Right lobe of liver (tissue), 6 donors: ENCODE data around the gene STXBP4. TPM values are rescaled to one million over a fixed set of nuclear protein-coding genes. Genes with fewer than 3 reads are reported as not detected.

Experiments
- ATAC-seq, 4 donors: fragments of 200-7000 bp; cut with Tn5 transposase; one replicate each; pipeline ENCODE4 v1.9.1; 2020; ENCODE audit warnings: mild to moderate bottlenecking in 4 of 4, moderate library complexity in 4 of 4
- DNase-seq, 3 donors: peaks; one replicate each; pipeline ENCODE4 v3.0.0-alpha.2; 2020
- H3K27ac ChIP-seq, 3 donors: fragments of 200-600 bp; one replicate each; pipeline ENCODE4 v1.8.0; 2022
- H3K27me3 ChIP-seq, 2 donors: fragments of 200-600 bp; one replicate each; pipeline ENCODE4 v1.8.0; 2022
- H3K36me3 ChIP-seq, 4 donors: fragments of 200-600 bp; sonication (generic) in 1 of 4; one replicate each; pipeline versions ENCODE4 v1.5.1 to v1.8.0; 2017 to 2022; ENCODE audit warnings: control low read depth in 1 of 4
- H3K4me1 ChIP-seq, 4 donors: fragments of 200-600 bp; sonication (generic) in 1 of 4; one replicate each; pipeline versions ENCODE4 v1.5.1 to v1.8.0; 2017 to 2022; ENCODE audit warnings: control low read depth in 1 of 4
- H3K4me3 ChIP-seq, 3 donors: fragments of 200-600 bp; one replicate each; pipeline ENCODE4 v1.8.0; 2022
- H3K9me3 ChIP-seq, 4 donors: fragments of 200-600 bp; sonication (generic) in 1 of 4; one replicate each; pipeline versions ENCODE4 v1.5.1 to v1.8.0; 2017 to 2022; ENCODE audit warnings: control low read depth in 1 of 4
- POLR2A ChIP-seq: fragments of 450-650 bp; IDR thresholded peaks from one replicate; pipeline ENCODE4 v1.6.1; 2017; ENCODE audit warnings: antibody characterized with exemption, mild to moderate bottlenecking
- WGBS: methylation state at CpG from one replicate; pipeline ENCODE4 v1.1.6; 2018; ENCODE audit warnings: low coverage, low lambda C conversion rate; ENCODE audit not compliant: insufficient coverage; ENCODE audit errors: missing lambda C conversion rate; 5-methylcytosine and 5-hydroxymethylcytosine counted together
- intact Hi-C, 2 donors: fragments of 100-400 bp; cut with DNase I; formaldehyde crosslinking; loops; one replicate each; pipeline versions ENCODE4 v1.11.2 to v1.14.1; 2022
- total RNA-seq, 6 experiments: library from RNA; depleted of rRNA in 2 of 6; stranded (reverse); fragments of >200 nt in 2 of 6; fragmentation: NEBNext Ultra II Directional in 3 of 6; extraction: Animal tissue kit (Norgen Biotek cat#: 25700) in 3 of 6; gene quantifications; one replicate each; pipeline versions ENCODE4 v1.1.0 to v1.2.4, GENCODE V29; 2016 to 2023
- TF ChIP-seq, protein P1 (sequence below), 4 donors: fragments of 200-600 bp in 3 of 4; fragments of 450-650 bp in 1 of 4; IDR thresholded peaks; one replicate each; pipeline versions ENCODE4 v1.5.1 to v1.8.0; 2016 to 2022; ENCODE audit warnings: antibody characterized with exemption in 4 of 4, mild to moderate bottlenecking in 2 of 4
- donor health status: DM: no; HTN: yes; CAD: no.
- donor health status: DM: no; HTN: no; CAD: no.
- donor health status: DM: no; HTN: no; CAD: no.
- donor health status: DM: no; HTN: yes; CAD: no.
- donor health status: DM: no; HTN: yes; CAD: no.

Gene STXBP4
- total RNA-seq, 6 experiments from 2014 or later = 2.2 to 14.8 (median 3.7) TPM

DNA sequence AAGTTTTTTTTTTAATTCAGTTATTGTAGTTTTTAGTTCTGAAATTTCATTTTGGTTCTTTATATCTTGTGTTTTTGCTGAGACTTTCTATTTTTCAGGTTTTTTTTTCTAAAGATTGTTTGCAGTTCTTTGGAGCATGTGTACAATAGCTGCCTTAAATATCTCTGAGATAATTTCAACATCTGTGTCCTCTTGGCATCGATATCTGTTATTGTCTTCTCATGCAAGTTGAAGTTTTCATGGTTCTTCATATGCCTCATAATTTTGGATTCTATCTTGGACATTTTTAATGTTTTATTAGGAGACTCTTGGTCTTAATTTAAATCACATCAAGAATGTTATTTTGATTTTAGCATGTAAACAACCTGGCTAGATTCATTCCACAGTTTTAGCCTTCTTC is 22.9 kb upstream of the STXBP4 start:
- intact Hi-C loops = no loop called here
- H3K27ac ChIP-seq = no peak overlapping the region
- 86% methylated on average over 1 of the region's 1 CpG for WGBS
- H3K4me3 ChIP-seq = no peak overlapping the region
- TF ChIP-seq, protein P1, sequence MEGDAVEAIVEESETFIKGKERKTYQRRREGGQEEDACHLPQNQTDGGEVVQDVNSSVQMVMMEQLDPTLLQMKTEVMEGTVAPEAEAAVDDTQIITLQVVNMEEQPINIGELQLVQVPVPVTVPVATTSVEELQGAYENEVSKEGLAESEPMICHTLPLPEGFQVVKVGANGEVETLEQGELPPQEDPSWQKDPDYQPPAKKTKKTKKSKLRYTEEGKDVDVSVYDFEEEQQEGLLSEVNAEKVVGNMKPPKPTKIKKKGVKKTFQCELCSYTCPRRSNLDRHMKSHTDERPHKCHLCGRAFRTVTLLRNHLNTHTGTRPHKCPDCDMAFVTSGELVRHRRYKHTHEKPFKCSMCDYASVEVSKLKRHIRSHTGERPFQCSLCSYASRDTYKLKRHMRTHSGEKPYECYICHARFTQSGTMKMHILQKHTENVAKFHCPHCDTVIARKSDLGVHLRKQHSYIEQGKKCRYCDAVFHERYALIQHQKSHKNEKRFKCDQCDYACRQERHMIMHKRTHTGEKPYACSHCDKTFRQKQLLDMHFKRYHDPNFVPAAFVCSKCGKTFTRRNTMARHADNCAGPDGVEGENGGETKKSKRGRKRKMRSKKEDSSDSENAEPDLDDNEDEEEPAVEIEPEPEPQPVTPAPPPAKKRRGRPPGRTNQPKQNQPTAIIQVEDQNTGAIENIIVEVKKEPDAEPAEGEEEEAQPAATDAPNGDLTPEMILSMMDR (IDR thresholded peaks at IDR 0.05) = no peak
- TF ChIP-seq POLR2A = no peak
- no peak for ATAC-seq
- peaks cover 0 to 14% (median 0%) of the 10 kb centered on the region in 4 donors for H3K4me1 ChIP-seq
- H3K9me3 ChIP-seq = no peaks in the 10 kb centered on the region
- peaks cover 0 to 33% (median 8%) of the 10 kb centered on the region in 4 donors for H3K36me3 ChIP-seq
- no peak for DNase-seq
- no peaks in the 10 kb centered on the region for H3K27me3 ChIP-seq

DNA sequence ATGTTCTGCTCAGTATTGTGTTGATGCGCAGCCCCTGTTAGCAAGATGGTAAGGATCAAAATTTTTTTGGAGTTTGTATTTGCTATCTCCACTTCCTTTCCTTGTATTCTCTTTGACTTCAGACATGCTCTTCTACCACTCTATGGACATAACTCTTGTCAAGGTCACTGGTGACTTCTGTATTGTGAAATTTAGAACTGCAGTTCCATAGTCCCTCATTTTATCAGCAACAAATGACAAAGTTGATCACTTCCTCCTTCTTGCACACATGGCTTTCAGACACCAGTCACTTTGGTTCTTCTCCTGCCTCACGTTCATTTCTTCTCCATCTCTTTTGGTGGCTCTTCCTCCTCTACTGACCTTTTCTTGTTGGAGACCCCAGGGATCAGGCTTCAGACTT is 21.2 kb upstream of the STXBP4 start:
- Histone ChIP-seq H3K27ac (no peak overlapping the region), H3K27me3 (no peaks in the 10 kb centered on the region), H3K36me3 (peaks cover 0 to 47% (median 13%) of the 10 kb centered on the region in 4 donors), H3K4me3 (no peak overlapping the region), H3K4me1 (peaks cover 0 to 9% (median 0%) of the 10 kb centered on the region in 4 donors), H3K9me3 (no peaks in the 10 kb centered on the region)
- ATAC-seq = peak in 2 of 4 donors; percentile 45 to 69
- intact Hi-C loops = no loop called here
- TF ChIP-seq, protein P1 (IDR thresholded peaks at IDR 0.05) = no peak
- TF ChIP-seq POLR2A = no peak
- WGBS = 67% methylated on average over 2 of the region's 2 CpGs
- DNase-seq = no peak

DNA sequence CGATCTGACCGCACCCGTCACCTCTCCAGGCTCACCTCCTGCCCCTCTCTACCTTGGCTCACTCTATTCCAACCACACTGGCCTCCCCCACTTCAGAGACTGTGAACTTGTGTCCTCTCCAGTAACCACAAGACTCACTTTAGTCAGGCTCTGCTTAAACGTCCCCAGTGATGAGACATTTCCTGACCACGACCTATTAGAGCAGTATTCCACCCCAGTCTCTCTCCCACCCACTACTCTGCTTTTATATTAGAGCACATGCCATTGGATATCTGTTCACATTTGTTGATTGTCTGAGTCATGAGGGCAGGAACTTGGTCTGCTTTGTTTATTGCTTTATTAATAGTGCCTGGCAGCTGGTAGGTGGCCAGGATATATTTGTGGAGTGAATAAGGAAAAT is 20.2 kb upstream of the STXBP4 start:
- TF ChIP-seq, protein P1 (IDR thresholded peaks at IDR 0.05) = no peak
- TF ChIP-seq POLR2A = no peak
- no peak overlapping the region for H3K4me3 ChIP-seq
- H3K4me1 ChIP-seq = peaks cover 0 to 9% (median 0%) of the 10 kb centered on the region in 4 donors
- intact Hi-C loops = no loop called here
- ATAC-seq (peak in 1 of 4 donors; percentile 51), DNase-seq (no peak)
- H3K27me3 ChIP-seq = no peaks in the 10 kb centered on the region
- no peak overlapping the region for H3K27ac ChIP-seq
- H3K36me3 ChIP-seq = peaks cover 0 to 47% (median 13%) of the 10 kb centered on the region in 4 donors
- no peaks in the 10 kb centered on the region for H3K9me3 ChIP-seq
- 65% methylated on average over 5 of the region's 5 CpGs for WGBS

- WGBS = 93% methylated on average over 2 of the region's 2 CpGs
- intact Hi-C loops = no loop called here
- H3K27me3 ChIP-seq = no peaks in the 10 kb centered on the region
- H3K4me3 ChIP-seq = no peak overlapping the region
- ATAC-seq (no peak), DNase-seq (no peak)
- peaks cover 0 to 48% (median 13%) of the 10 kb centered on the region in 4 donors for H3K36me3 ChIP-seq
- TF ChIP-seq, protein P1 (IDR thresholded peaks at IDR 0.05) = no peak
- TF ChIP-seq POLR2A = no peak
- H3K9me3 ChIP-seq = no peaks in the 10 kb centered on the region
- H3K4me1 ChIP-seq = peaks cover 0 to 9% (median 0%) of the 10 kb centered on the region in 4 donors
- H3K27ac ChIP-seq = no peak overlapping the region
These were observed 18.4 kb upstream of the STXBP4 start for GRCh38 chr17:54950116-54950515.

GRCh38 chr17:54951286-54951685 is 17.3 kb upstream of the STXBP4 start:
- Histone ChIP-seq H3K4me1 (peaks cover 0 to 9% (median 0%) of the 10 kb centered on the region in 4 donors), H3K9me3 (no peaks in the 10 kb centered on the region), H3K4me3 (no peak overlapping the region), H3K36me3 (peaks cover 0 to 53% (median 13%) of the 10 kb centered on the region in 4 donors), H3K27me3 (no peaks in the 10 kb centered on the region), H3K27ac (no peak overlapping the region)
- DNase-seq = no peak
- WGBS = 84% methylated on average over 3 of the region's 4 CpGs
- no peak for ATAC-seq
- TF ChIP-seq, protein P1 (IDR thresholded peaks at IDR 0.05) = no peak
- TF ChIP-seq POLR2A = no peak
- intact Hi-C loops = no loop called here
